Effector memory CD4-positive, alpha-beta T cell (primary cell): ENCODE measurements around the gene USE1.

Experiments
- DNase-seq, 3 donors: peaks; one replicate each; pipeline ENCODE4 v3.0.0-alpha.2; 2020
- H3K27ac ChIP-seq: 2 replicates; pipeline ENCODE4 v1.7.0; 2013; ENCODE audit warnings: mild to moderate bottlenecking, low read length, moderate library complexity; ENCODE audit not compliant: insufficient read depth, poor library complexity, severe bottlenecking
- H3K27me3 ChIP-seq: replicated peaks from 2 replicates; pipeline ENCODE4 v1.7.0; 2013; ENCODE audit warnings: mild to moderate bottlenecking, low read length; ENCODE audit not compliant: insufficient read depth, control insufficient read depth, poor library complexity, severe bottlenecking
- H3K36me3 ChIP-seq: 2 replicates; pipeline ENCODE4 v1.7.0; 2013; ENCODE audit warnings: mild to moderate bottlenecking, low read length, moderate library complexity; ENCODE audit not compliant: control insufficient read depth, insufficient read depth
- H3K4me1 ChIP-seq: 2 replicates; pipeline ENCODE4 v1.7.0; 2013; ENCODE audit warnings: low read length, mild to moderate bottlenecking; ENCODE audit not compliant: control insufficient read depth, insufficient read depth, poor library complexity, severe bottlenecking
- H3K4me3 ChIP-seq: 2 replicates; pipeline ENCODE4 v1.7.0; 2013; ENCODE audit warnings: low read length, low read depth, mild to moderate bottlenecking; ENCODE audit not compliant: insufficient read depth, poor library complexity, severe bottlenecking
- H3K9me3 ChIP-seq: 2 replicates; pipeline ENCODE4 v1.7.0; 2013; ENCODE audit warnings: mild to moderate bottlenecking, low read length, moderate library complexity; ENCODE audit not compliant: control insufficient read depth

The USE1 gene

DNA sequence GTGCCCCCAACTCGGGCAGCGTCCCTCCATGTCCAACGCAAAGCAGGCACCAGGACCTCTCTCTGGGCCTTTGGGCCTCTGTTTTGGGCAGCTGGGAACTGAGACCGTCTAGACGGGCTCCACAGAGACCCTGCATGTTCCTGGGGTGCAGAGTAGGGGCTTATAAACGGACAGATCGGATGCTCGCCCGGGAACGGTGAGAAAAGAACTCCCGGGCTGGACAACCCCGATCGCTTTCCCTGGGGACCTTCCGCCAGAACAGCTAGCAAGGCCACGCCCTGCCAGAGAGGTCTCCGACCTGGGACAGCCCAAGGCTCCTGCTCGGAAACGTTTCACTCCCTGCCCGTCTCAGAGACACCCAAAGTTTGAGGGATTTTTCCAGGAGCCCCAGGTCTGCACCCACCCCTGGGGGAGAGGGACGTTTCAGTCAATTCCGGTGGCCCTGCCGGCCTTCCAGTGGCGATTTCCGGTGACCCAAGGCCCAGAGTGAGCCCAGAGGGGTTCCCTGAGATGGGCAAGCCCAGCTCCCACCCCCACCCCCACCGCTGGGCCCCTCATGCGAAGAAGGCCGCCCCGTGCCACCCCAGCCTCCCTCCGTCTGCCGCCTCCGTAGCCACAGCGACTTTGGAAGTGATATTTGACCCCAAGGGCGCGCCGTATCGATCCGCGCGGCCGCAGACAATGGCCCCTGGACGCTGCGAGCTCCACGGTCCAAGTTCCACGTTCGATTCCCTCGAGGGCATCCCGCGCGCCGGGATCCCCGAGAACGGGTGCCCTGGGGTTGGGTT is 28.9 kb downstream of the USE1 start:
- Histone ChIP-seq H3K27me3 (no peaks in the 10 kb centered on the region), H3K4me1 (peaks cover 9% of the 10 kb centered on the region), H3K27ac (no peak overlapping the region), H3K4me3 (no peak overlapping the region), H3K36me3 (no peaks in the 10 kb centered on the region), H3K9me3 (no peaks in the 10 kb centered on the region)
- no peak for DNase-seq

DNA sequence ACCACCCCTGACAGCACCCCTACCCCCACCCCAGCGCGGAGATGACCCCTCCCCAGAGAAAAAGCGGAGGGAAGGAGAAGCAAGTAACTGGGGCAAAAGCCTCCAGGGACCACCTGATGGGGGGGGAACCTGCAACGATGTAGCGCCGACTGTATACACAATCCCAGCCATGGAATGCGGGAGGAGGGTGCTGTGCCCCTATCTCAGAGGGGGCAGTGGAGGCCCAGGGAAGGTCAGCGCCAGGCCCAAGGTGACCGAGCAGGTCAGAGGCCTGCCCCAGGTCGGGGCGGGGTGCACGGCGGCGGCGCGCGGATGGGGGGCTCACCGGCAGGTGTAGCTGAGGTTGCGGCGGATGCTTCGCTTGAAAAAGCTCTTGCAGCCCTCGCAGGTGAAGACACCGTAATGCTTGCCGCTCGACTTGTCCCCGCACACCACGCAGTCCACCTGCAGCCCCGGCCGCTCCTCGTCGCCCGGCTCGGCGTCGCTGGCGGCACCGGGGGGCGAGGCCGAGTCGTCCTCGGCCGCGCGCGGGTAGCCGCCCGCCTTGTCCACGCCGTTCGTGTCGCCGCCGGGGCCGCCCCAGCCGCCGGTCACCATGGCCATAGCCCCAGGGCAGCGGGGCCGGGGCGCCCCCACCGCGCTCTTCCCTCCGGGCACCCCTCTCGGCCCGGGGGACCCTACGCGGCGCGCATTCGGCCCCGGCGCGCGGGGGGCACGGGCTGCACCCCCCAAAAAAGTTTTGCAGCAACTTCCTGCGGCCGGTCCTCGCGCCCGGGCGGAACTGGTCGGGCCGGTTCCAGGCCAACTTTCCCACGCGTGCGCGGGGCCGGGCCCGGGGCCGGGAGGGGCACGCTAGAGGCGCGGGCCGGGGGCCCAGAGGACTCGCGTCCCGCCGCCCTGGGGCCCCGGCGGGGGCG is 29.7 kb downstream of the USE1 start:
- Histone ChIP-seq H3K27ac (no peak overlapping the region), H3K9me3 (no peaks in the 10 kb centered on the region), H3K27me3 (no peaks in the 10 kb centered on the region), H3K4me1 (peaks cover 9% of the 10 kb centered on the region), H3K36me3 (no peaks in the 10 kb centered on the region), H3K4me3 (peak overlapping the region; percentile 23)
- DNase-seq, result no peak

DNA sequence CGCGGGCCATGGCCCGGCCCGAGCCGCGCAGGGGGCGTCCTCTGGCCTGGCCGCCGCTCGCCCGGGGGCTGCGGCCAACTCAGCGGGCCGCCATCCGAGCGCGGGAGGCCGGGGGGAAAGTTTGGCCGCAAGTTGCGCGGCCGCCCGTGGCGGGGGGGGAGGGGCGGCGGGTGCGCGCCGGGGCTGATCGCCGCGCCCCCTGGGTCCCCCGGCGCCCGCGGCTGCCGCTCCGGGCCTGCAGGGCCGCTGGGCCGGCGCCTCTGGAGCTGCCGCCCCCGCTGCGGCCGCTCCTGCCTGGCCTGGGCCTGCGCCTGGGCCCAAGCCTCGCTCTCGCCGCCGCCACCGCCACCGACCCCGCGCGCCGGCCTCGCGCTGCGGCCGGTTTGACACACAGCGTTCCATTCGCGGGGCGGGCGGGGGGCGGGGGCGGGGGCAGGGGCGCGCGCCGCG is 30.4 kb downstream of the USE1 start, which contains the start of gene NR2F6:
NR2F6 (minus strand) TSS at position 385 of the 450 bp plus-strand sequence. CDS start 699 bp downstream, outside the sequence.
- no peaks in the 10 kb centered on the region for H3K9me3 ChIP-seq
- no peak within 1 kb of the TSS for H3K27ac ChIP-seq
- DNase-seq, result no peak
- no peaks in the 10 kb centered on the region for H3K27me3 ChIP-seq
- peak within 1 kb of the TSS; percentile 70 for H3K4me3 ChIP-seq
- H3K4me1 ChIP-seq, result peaks cover 9% of the 10 kb centered on the region
- no peaks in the 10 kb centered on the region for H3K36me3 ChIP-seq

DNA sequence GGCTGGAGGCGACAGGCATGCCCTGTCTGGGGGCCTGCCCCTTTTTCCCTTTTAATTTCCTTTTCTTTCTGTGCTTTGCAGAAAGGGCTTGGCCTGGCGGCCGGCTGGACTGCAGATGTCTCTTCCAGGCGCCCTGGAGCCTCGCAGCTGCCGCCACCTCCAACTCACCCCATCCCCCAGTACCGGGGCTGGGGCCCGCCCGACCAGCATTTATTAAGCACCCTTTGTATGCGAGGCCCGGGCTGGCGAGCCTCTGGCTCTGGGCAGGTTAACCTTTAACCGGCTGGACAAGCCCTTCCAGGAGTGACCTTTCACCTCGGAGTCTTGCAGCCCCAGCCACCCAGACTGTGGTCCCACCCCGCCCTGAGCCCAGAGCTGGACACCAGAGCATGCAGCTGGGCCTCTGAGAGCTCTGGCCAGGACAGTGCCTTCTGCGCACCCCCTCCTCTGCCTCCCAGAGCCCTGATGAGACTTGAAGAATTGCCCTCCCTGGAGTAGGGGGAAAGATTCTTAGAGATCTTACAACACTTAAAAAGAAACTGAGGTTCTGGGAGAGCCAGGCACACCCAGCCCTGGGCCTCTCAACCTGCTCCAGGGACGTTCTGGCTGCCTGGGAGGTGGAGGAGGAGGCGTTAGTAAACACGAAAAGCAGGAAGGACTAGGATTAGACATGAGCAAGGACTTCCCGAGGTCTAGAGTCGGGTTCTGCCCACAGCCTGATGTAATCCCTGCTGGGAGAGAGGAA is 31.7 kb downstream of the USE1 start:
- no peaks in the 10 kb centered on the region for H3K27me3 ChIP-seq
- H3K36me3 ChIP-seq, result no peaks in the 10 kb centered on the region
- H3K27ac ChIP-seq, result no peak overlapping the region
- DNase-seq, result no peak
- H3K9me3 ChIP-seq, result no peaks in the 10 kb centered on the region
- H3K4me1 ChIP-seq, result peaks cover 9% of the 10 kb centered on the region
- peak overlapping the region; percentile 70 for H3K4me3 ChIP-seq

DNA sequence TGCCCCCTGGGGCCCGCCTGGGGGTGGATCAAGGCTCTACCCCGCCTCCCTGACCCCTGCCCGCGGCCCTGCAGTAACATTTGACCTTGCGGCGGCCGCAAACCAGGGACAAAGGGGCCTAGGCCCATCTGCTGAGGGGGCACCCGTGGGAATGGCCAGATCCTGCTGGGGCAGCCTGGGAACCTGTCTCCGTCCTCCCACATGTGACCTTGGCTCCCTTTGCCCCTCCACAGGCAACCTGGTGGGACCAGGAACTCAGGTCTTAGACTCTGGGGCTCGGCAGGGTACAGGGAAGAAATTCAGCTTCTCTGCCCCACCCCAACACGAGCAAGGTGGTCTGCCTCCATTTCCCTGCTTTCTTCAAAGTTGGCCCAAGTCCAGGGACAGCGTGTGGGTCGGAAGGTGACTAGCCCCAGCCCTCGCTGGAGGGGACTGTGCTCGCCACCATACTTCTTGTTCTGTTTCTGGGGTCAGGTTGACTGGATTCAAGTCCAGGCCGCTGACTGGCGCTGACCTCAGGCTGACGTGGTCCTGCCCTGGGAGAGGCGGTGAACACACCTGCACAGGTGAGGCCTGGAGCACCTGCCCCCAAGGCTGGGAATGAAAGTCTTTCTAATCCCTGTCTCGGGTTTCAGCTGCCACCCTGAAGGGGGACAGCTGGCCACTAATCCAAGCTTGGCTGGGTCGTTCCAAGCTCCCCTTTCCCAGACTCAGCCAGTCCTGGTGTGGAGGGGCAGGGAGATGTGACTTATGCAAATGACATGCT is 33.0 kb downstream of the USE1 start:
- H3K27me3 ChIP-seq, result no peaks in the 10 kb centered on the region
- no peaks in the 10 kb centered on the region for H3K36me3 ChIP-seq
- H3K4me3 ChIP-seq, result no peak overlapping the region
- no peaks in the 10 kb centered on the region for H3K9me3 ChIP-seq
- no peak overlapping the region for H3K27ac ChIP-seq
- peaks cover 9% of the 10 kb centered on the region for H3K4me1 ChIP-seq
- DNase-seq, result no peak

DNA sequence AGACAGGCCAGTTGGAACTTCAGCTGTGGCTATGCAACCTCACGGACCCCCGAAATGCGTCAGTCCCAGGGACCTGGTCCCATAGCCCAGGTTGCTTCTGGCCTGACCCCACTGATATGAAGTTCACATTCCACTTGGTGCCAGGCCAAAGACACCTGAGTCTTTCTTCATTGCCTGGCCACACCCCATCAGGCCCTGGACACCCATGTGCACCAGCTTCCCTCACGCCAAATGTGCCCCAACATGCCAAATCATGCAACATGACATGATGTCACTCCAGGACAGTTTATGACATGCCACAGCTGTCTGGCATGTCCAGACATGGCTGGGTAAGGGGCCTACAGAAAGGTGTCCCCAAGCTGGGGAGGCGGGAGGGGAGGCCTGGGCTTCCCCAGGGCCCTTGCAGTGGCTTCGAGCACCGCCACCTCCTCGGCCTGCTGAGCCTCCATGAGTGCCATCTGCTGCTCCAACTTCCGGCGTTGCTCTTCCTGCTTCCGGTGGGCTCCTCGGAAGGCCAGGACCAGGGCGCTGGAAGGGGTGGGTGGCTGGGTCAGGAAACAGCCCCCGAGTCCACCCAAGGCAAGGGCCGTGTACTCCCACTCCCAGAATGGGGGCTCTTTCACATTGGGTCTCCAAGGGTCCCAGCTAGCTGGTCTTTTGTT is 34.9 kb downstream of the USE1 start:
- Histone ChIP-seq H3K36me3 (no peaks in the 10 kb centered on the region), H3K4me1 (peaks cover 9% of the 10 kb centered on the region), H3K27me3 (no peaks in the 10 kb centered on the region), H3K9me3 (no peaks in the 10 kb centered on the region), H3K4me3 (no peak overlapping the region), H3K27ac (no peak overlapping the region)
- DNase-seq, result no peak

DNA sequence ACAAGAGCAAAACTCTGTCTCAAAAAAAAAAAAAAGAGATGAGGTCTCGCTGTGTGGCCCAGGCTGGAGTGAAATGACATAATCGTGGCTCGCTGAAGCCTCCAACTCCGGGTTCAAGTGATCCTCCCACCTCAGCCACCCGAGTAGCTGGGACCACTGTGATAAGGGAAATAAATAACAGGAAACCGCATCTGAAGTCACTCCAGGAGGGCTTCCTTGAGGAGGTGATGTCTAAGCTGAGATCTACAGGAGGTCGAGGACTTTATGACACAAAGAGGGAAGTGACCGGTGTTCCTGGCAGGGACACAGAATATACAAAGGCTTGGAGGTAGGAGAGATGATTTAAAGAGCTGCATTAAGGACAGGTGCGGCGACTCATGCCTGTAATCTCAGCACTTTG is 39.5 kb downstream of the USE1 start:
- Histone ChIP-seq H3K4me1 (no peaks in the 10 kb centered on the region), H3K4me3 (no peak overlapping the region), H3K9me3 (no peaks in the 10 kb centered on the region), H3K27ac (no peak overlapping the region), H3K36me3 (no peaks in the 10 kb centered on the region), H3K27me3 (no peaks in the 10 kb centered on the region)
- no peak for DNase-seq

DNA sequence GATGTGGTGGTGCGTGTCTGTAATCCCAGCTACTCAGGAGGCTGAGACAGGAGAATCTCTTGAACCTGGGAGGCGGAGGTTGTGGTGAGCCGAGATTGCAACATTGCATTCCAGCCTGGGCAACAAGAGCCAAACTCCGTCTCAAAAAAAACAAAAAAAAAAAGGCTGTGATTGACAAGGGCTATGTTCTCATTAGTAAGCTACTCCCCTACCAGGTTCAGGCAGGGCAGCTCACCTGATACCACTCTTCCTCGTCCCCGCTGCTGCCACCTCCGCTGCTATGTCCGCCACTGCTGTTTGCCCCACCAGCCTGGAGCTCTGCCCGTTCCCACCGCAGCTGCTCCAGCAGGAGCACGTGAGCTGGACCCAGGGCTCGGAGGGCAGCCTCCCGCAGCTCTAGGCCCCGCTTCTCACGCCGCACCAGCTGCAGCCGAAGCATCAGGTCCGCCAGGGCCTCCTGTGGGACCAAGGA is 40.0 kb downstream of the USE1 start:
- Histone ChIP-seq H3K4me1 (no peaks in the 10 kb centered on the region), H3K27ac (no peak overlapping the region), H3K27me3 (no peaks in the 10 kb centered on the region), H3K4me3 (no peak overlapping the region), H3K9me3 (no peaks in the 10 kb centered on the region), H3K36me3 (no peaks in the 10 kb centered on the region)
- DNase-seq, result no peak

DNA sequence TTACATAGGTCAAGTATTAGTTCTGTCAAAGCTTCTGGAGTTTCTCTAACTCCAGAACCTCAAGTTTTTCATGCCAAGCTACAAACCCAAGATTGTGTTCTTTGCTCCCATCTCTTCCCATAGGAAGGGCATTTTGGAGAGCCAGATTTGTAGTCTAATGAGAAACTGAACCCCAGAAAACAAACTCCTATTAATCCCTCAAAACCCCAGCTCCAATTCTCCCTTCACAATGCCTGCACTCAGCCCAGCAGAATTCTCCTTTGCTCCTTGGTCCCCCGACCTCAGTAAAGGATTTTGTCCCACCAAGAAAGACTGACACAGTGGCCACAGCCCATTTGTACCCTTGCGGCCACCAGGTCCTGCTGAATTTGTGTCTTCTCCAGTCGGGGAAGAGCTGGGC is 41.0 kb downstream of the USE1 start:
- no peak for DNase-seq
- H3K36me3 ChIP-seq, result no peaks in the 10 kb centered on the region
- no peaks in the 10 kb centered on the region for H3K4me1 ChIP-seq
- H3K27me3 ChIP-seq, result no peaks in the 10 kb centered on the region
- H3K4me3 ChIP-seq, result no peak overlapping the region
- H3K9me3 ChIP-seq, result no peaks in the 10 kb centered on the region
- no peak overlapping the region for H3K27ac ChIP-seq
